DMS79 (cell line): ENCODE measurements around the gene PROX2.

Experiments used
- DNase-seq: peaks from one replicate; lab custom pipeline; 2025; lab: John Stamatoyannopoulos, UW

Gene PROX2

GRCh38 chr14:74841230-74842207, 34.4 kb downstream of the PROX2 start:
- DNase-seq, result no peak

- no peak for DNase-seq
Measured at GRCh38 chr14:74840603-74841030, 35.3 kb downstream of the PROX2 start.

GRCh38 chr14:74838166-74838565, 37.8 kb downstream of the PROX2 start:
- no peak for DNase-seq

- no peak for DNase-seq
Measured at GRCh38 chr14:74836251-74836960, 39.5 kb downstream of the PROX2 start.

DNA sequence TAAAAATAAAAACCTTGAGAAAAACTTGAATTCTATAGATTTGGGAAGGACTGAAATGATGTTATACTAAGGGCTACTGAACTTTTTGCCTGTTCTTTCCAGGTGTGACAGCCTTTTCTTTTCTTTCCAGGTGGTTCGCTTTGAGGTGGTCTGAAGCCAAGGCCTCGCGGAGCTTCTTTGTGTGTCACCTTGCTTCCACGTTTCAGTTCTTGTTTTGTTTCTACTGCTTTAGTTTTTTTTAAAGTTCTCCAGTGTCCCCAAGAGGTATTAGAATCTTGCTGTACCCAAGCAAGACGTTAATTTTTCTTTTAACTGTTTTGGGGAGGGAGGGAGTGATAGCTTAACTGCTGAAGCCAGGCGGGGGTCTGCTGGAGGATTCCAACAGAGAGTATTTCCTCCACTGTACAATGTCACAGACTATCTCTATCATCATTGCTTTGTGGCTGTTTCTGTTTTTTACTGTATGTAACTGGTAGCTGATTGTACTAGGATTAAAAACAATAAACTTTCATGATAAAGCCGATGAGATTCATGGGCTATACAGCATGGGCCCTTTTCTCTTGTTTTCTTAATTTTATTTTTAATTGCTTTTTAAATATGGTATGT, 40.2 kb downstream of the PROX2 start:
- DNase-seq, result no peak

DNA sequence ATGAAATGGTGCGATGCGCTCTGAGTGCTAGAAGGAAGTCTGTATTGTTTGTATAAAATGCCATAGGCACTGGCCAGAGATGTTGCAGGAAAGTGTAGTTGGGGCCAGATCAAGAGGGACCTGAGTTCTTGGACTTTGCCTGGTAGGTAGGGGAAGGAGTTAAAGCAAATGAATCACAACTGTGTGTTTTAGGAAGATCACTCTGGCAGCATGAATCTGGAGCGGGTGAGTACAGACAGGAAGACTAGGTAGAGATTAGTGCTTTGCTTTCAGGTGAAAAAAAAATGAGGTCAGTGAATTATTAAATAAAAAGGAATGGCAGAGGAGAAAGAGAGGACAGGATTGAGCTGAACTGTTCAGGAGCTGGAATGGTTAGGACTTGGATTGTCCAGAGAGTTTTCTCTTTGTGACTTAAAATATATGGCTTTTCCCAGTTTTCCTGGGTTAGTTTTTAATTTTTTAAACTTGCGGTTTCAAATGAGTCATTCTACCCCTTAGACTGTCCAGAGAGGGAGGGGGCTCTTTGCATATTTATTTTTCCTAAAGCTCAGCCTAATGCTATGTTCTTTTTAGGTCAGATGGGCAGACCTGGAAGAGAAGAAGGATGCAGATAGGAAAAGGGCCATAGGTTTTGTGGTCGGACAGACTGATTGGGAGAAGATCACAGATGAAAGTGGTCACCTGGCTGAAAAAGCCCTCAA, 41.1 kb downstream of the PROX2 start:
- DNase-seq, result no peak

GRCh38 chr14:74832849-74833248, 43.1 kb downstream of the PROX2 start:
- DNase-seq, result no peak

DNA sequence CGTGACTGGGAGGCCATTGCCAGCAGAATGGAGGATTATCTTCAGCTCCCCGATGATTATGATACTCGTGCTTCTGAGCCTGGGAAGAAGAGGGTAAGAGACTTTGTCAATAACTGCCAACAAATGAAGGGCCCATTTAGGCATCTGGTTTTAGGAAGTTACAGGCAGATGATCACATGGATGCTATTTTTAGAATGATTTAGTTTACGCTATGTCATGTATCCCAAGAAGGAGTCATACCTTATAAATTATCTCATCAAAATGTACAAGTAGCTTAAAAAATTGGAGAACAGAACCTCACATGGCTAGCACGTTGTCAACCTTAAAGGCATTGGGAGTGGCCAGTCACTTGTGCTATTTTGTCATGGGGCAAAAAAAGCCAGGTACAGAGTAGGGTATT, 46.7 kb downstream of the PROX2 start:
- no peak for DNase-seq

GRCh38 chr14:74826574-74826973, 49.4 kb downstream of the PROX2 start:
- no peak for DNase-seq
